Esophagus (tissue), 2 donors: ENCODE data around the gene VWA8. TPM values are rescaled to one million over a fixed set of nuclear protein-coding genes. Genes with fewer than 3 reads are reported as not detected.

Source experiments
- H3K27ac ChIP-seq, 2 donors: one replicate each; pipeline ENCODE4 v1.5.1; 2013; ENCODE audit warnings: low read depth in 2 of 2, mild to moderate bottlenecking in 2 of 2, inconsistent platforms in 1 of 2, low read length in 1 of 2, moderate library complexity in 1 of 2
- H3K27me3 ChIP-seq, 2 donors: one replicate each; pipeline ENCODE4 v1.6.1; 2013; ENCODE audit warnings: low read length in 2 of 2, control low read depth in 1 of 2, mild to moderate bottlenecking in 1 of 2; ENCODE audit not compliant: insufficient read depth in 2 of 2, control insufficient read depth in 1 of 2
- H3K36me3 ChIP-seq, 2 donors: one replicate each; pipeline ENCODE4 v1.6.1; 2013; ENCODE audit warnings: low read length in 1 of 2; ENCODE audit not compliant: control insufficient read depth in 2 of 2, insufficient read depth in 2 of 2
- H3K4me1 ChIP-seq, 2 donors: one replicate each; pipeline ENCODE4 v1.6.1; 2013; ENCODE audit warnings: low read length in 1 of 2; ENCODE audit not compliant: control insufficient read depth in 2 of 2, insufficient read depth in 2 of 2
- H3K4me3 ChIP-seq, 2 donors: one replicate each; pipeline ENCODE4 v1.5.1; 2013; ENCODE audit warnings: low read length in 2 of 2, mild to moderate bottlenecking in 2 of 2, low read depth in 1 of 2, moderate library complexity in 1 of 2
- H3K9me3 ChIP-seq, 2 donors: one replicate each; pipeline ENCODE4 v1.6.1; 2013; ENCODE audit warnings: mild to moderate bottlenecking in 2 of 2, low read depth in 1 of 2, low read length in 1 of 2, moderate library complexity in 1 of 2; ENCODE audit not compliant: control insufficient read depth in 2 of 2, insufficient read depth in 1 of 2
- WGBS, 2 donors: extraction: QIAGEN DNeasy Blood & Tissue Kit; methylation state at CpG; one replicate each; pipeline ENCODE4 v1.1.7; 2013; 5-methylcytosine and 5-hydroxymethylcytosine counted together
- polyA plus RNA-seq, 2 donors: library from polyadenylated mRNA; stranded (reverse); fragments of 200-250 nt; gene quantifications; one replicate each; pipeline ENCODE4 v1.2.3, GENCODE V29; 2013
- donor health status: healthy with polysubstance abuse.
- donor health status: Bipolar disorder and iron deficiency.

VWA8 gene
- polyA plus RNA-seq, 2 donors: 3.5 to 3.6 TPM

GRCh38 chr13:41563341-41563983, 397.4 kb downstream of the VWA8 start:
- no peak overlapping the region for H3K27ac ChIP-seq
- no peaks in the 10 kb centered on the region for H3K9me3 ChIP-seq
- no peak overlapping the region for H3K4me3 ChIP-seq
- H3K36me3 ChIP-seq: no peaks in the 10 kb centered on the region
- 60 to 64% methylated on average over 7 of the region's 7 CpGs for WGBS, 2 donors
- no peaks in the 10 kb centered on the region for H3K27me3 ChIP-seq
- peaks cover 0 to 2% of the 10 kb centered on the region in 2 donors for H3K4me1 ChIP-seq

DNA sequence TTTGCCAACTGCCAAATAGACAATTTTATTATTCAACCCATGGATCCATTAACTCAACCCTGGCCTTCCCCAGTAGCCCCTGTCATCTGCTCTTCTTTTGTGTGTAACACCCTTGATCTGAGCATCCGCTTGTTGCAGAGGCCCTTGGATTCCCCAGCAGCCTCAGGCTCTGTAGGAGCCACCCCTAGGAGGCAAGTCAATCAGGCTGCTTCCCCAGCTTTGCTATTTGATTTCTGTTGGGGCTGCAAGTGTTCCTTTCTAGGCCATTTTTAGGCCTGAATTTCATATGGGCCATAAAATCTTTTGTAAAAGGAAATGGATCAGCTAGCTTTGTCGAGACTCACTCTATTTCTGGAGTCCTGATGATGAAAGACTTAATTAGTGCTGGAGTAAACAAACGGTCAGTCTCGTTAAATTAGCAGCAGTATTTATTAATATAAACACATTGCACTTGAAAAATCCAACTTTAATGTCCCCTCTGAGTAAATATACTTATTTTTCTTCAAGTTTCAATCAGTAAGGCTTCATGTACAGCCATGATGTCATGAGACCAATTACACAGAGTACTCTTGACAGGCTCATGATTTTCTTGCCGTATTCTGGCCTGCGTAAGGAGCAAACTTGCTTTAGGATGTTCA, 398.2 kb downstream of the VWA8 start:
- Histone ChIP-seq H3K4me1 (peaks cover 0 to 2% of the 10 kb centered on the region in 2 donors), H3K27me3 (no peaks in the 10 kb centered on the region)

GRCh38 chr13:41562083-41562482, 398.8 kb downstream of the VWA8 start:
- no peaks in the 10 kb centered on the region for H3K36me3 ChIP-seq
- WGBS, 2 donors: 42 to 60% methylated on average over 7 of the region's 7 CpGs
- H3K4me1 ChIP-seq: peaks cover 0 to 2% of the 10 kb centered on the region in 2 donors
- no peak overlapping the region for H3K4me3 ChIP-seq
- no peak overlapping the region for H3K27ac ChIP-seq
- no peaks in the 10 kb centered on the region for H3K27me3 ChIP-seq
- H3K9me3 ChIP-seq: no peaks in the 10 kb centered on the region

More for the DNA sequence above, 398.2 kb downstream of the VWA8 start:
- H3K4me3 ChIP-seq: no peak overlapping the region
- no peaks in the 10 kb centered on the region for H3K9me3 ChIP-seq
- WGBS, 2 donors: 73% methylated on average over 6 of the region's 6 CpGs
- no peak overlapping the region for H3K27ac ChIP-seq
- H3K36me3 ChIP-seq: no peaks in the 10 kb centered on the region

DNA sequence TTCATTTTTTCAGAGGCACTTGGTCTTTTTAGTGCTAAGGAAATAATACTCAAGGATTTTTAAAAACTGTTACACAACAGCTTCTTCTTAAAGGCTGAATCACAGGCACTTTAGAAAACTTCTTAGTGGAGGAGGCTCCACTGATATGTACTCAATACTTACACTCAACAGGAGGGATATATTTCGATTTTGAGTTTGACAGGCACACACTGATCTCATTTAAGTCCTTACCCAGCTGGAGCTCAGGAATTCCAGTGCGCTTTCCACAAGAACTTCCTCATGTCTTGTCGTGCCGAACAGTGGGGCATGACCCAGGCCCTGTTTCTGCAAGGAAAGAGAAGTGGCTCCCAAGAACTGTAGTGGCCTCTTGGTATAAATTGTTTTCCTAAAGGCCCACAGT, 399.7 kb downstream of the VWA8 start:
- Histone ChIP-seq H3K27ac (no peak overlapping the region), H3K27me3 (no peaks in the 10 kb centered on the region), H3K9me3 (no peaks in the 10 kb centered on the region), H3K4me3 (no peak overlapping the region), H3K36me3 (no peaks in the 10 kb centered on the region), H3K4me1 (peaks cover 0 to 2% of the 10 kb centered on the region in 2 donors)
- WGBS, 2 donors: 79 to 80% methylated on average over 4 of the region's 4 CpGs

DNA sequence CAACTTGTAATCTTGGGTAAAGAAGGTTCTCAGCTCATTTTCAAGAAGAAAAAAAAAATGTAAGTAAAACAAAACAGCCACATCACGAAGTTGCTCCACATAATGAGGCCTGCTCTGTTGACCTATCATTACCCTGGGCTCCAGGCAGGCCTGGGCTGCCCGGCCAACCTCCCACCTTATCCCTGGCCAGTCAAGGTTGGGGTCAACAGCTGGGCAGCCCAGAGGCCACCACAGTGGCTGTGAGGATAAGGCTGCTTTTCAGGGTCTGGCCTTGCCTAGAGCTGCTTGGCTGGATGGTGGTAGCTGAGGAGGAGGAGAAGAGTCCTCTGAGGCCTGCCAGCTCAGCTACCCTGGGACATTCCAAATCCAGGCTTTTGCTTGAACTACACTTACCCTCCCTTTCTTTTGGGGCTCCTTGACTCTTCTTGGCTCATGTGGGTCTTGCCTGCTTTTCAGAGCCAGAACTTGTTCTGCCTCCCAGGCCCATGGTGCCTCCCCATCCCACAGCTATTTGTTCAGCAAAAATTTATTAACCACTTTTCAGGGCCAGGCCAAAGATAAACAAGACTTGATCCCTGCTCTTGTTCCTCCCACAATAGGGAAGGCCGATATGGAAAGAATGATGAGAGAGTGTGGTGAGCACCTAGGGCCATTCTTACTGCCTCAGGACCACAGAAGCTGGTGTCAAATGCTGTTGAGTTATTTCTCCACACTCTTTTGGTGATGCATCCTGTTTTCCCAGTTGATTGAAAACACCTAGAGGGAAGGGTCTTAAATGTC, 401.9 kb downstream of the VWA8 start:
- Histone ChIP-seq H3K27me3 (no peaks in the 10 kb centered on the region), H3K4me1 (peaks cover 0 to 2% of the 10 kb centered on the region in 2 donors), H3K4me3 (no peak overlapping the region), H3K36me3 (no peaks in the 10 kb centered on the region), H3K27ac (no peak overlapping the region), H3K9me3 (no peaks in the 10 kb centered on the region)
- WGBS, 2 donors: 76 to 87% methylated on average over 3 of the region's 3 CpGs

DNA sequence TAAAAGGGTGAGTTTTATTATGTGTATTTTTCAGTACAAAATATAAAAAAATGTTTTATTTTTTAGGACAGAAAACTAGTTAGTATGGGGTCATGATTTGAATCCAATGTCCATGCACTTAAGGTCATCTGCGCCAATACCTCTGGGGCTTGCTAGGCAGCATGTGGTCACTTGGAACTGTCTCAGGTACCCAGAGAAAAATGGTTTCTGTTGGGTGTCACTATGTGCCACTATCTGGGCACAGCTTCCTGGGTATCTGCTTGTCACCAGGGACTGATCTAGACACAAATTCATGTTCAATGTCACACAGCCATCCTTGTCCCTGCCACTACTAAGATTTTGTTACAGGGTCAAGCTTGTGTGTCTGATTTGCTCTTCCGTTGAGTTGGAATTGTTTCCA, 403.2 kb downstream of the VWA8 start:
- 91 to 94% methylated on average over 2 of the region's 2 CpGs for whole genome bisulfite sequencing, 2 donors
- no peaks in the 10 kb centered on the region for H3K36me3 ChIP-seq
- H3K9me3 ChIP-seq: no peaks in the 10 kb centered on the region
- H3K27ac ChIP-seq: no peak overlapping the region
- H3K4me1 ChIP-seq: peaks cover 0 to 2% of the 10 kb centered on the region in 2 donors
- H3K27me3 ChIP-seq: no peaks in the 10 kb centered on the region
- H3K4me3 ChIP-seq: no peak overlapping the region

DNA sequence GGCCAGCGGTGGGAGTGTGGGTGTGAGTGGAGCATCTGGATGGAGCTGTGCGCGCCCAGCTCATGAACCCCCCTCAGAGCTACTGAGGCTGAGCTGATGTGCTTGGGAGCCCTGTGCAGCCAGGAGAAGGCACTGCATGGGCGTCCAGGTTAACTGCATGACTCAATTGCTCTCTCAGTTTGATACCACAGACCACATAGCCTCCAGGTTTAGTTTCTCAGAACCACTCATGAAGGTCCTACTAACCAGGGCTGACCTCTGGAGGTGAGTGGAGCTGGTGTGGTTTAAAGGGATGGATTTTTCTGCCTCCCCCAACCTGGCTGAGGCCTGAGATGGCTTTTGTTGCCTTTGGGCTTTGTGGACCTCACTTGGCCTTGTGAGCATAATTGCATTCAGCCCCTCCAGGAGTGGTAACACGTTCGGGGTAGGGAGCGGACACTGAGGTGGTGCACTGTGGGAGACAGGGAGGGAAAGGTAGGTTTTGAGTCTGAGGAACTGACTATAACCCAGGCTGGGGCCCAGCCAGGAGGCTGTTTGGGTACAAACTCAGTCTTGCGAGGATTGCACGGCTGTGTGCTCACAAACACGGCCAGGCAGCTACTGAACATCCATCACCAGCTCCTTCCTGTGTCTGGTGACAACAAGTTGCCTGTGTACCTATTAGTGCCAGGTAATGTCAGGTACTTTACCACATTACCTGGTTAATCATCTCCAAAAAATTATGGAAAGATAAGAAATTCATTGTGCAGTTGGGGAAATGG, 406.1 kb downstream of the VWA8 start:
- no peaks in the 10 kb centered on the region for H3K27me3 ChIP-seq
- no peaks in the 10 kb centered on the region for H3K9me3 ChIP-seq
- H3K4me1 ChIP-seq: no peaks in the 10 kb centered on the region
- no peaks in the 10 kb centered on the region for H3K36me3 ChIP-seq
- WGBS, 2 donors: 86 to 87% methylated on average over 10 of the region's 10 CpGs
- no peak overlapping the region for H3K27ac ChIP-seq
- no peak overlapping the region for H3K4me3 ChIP-seq

DNA sequence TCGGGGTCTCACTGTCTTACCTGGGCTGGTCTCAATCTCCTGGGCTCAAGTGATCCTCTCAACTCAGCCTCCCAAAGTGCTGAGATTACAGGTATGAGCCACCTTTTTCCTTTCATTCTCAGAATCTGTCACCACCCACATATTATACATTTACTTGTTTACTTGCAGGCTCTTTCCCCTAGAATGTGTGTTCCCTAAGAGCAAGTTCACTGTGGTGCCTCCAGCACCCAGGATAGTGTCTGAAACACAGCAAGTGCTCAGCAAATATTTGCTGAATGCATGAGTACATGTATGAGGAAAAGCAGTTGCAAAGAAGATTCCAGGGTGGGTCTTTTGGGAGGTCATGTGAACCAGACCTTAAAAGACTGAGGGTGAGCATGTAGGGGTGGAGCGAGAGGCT, 406.7 kb downstream of the VWA8 start:
- Histone ChIP-seq H3K4me3 (no peak overlapping the region), H3K4me1 (no peaks in the 10 kb centered on the region), H3K27me3 (no peaks in the 10 kb centered on the region), H3K36me3 (no peaks in the 10 kb centered on the region), H3K9me3 (no peaks in the 10 kb centered on the region), H3K27ac (no peak overlapping the region)
- 92 to 94% methylated on average over 2 of the region's 2 CpGs for WGBS, 2 donors

- H3K9me3 ChIP-seq: no peaks in the 10 kb centered on the region
- H3K27ac ChIP-seq: no peak overlapping the region
- no peaks in the 10 kb centered on the region for H3K36me3 ChIP-seq
- H3K27me3 ChIP-seq: no peaks in the 10 kb centered on the region
- 87 to 97% methylated on average over 2 of the region's 2 CpGs for WGBS, 2 donors
- no peak overlapping the region for H3K4me3 ChIP-seq
- H3K4me1 ChIP-seq: peaks cover 0 to 3% of the 10 kb centered on the region in 2 donors
These were observed 408.9 kb downstream of the VWA8 start for GRCh38 chr13:41552031-41552430.
